Fibroblast of skin of back (primary cell): ENCODE data around the gene SLC22A5.
"Not testable (repeated sequence)": the region's sequence is repeated elsewhere in the genome, so short reads cannot be mapped to it uniquely, and the experiment has no call there.

ENCODE experiments used
- DNase-seq: peaks from one replicate; pipeline ENCODE4 v3.0.0-alpha.2; 2013

SLC22A5 gene

GRCh38 chr5:132415516-132415915, 46.0 kb downstream of the SLC22A5 start:
- DNase-seq: not testable (repeated sequence)

GRCh38 chr5:132416306-132417009, 46.9 kb downstream of the SLC22A5 start:
- DNase-seq: no peak

- no peak for DNase-seq
Observed at GRCh38 chr5:132417010-132417439, 47.5 kb downstream of the SLC22A5 start.

GRCh38 chr5:132417461-132417860, 48.0 kb downstream of the SLC22A5 start:
- no peak for DNase-seq

GRCh38 chr5:132417889-132418485, 48.5 kb downstream of the SLC22A5 start:
- no peak for DNase-seq

GRCh38 chr5:132418881-132419280, 49.4 kb downstream of the SLC22A5 start:
- DNase-seq: no peak

GRCh38 chr5:132419502-132420468, 50.3 kb downstream of the SLC22A5 start:
- peak; percentile 76 for DNase-seq

GRCh38 chr5:132420706-132421272, 51.3 kb downstream of the SLC22A5 start:
- no peak for DNase-seq

- no peak for DNase-seq
Observed at GRCh38 chr5:132421462-132421861, 52.0 kb downstream of the SLC22A5 start.

- DNase-seq: no peak
Observed at GRCh38 chr5:132422720-132423437, 53.4 kb downstream of the SLC22A5 start.

GRCh38 chr5:132423438-132423898, 54.0 kb downstream of the SLC22A5 start:
- DNase-seq: no peak

- no peak for DNase-seq
Observed at GRCh38 chr5:132424167-132424880, 54.8 kb downstream of the SLC22A5 start.

GRCh38 chr5:132425009-132425937, 55.8 kb downstream of the SLC22A5 start:
- peak; percentile 90 for DNase-seq

- DNase-seq: no peak
Observed at GRCh38 chr5:132425975-132426524, 56.5 kb downstream of the SLC22A5 start.

- DNase-seq: peak; percentile 95
Observed at GRCh38 chr5:132426525-132427138, 57.1 kb downstream of the SLC22A5 start.

GRCh38 chr5:132427281-132428146, 58.0 kb downstream of the SLC22A5 start:
- DNase-seq: no peak

- no peak for DNase-seq
Observed at GRCh38 chr5:132428147-132428482, 58.6 kb downstream of the SLC22A5 start.
